ENCODE results near the gene ATP5MG.
"Not testable (repeated sequence)": the region's sequence is repeated elsewhere in the genome, so short reads cannot be mapped to it uniquely, and the experiment has no call there.

- not testable (repeated sequence) for TF ChIP-seq CTCF, POLR2A (IDR thresholded peaks at IDR 0.05)
These were observed 1.2 kb downstream of the ATP5MG start for GRCh38 chr11:118402594-118402993.

Data from Peyer's patch (tissue), 4 donors.